ENCODE results near the gene TENM4.

Gene TENM4

DNA sequence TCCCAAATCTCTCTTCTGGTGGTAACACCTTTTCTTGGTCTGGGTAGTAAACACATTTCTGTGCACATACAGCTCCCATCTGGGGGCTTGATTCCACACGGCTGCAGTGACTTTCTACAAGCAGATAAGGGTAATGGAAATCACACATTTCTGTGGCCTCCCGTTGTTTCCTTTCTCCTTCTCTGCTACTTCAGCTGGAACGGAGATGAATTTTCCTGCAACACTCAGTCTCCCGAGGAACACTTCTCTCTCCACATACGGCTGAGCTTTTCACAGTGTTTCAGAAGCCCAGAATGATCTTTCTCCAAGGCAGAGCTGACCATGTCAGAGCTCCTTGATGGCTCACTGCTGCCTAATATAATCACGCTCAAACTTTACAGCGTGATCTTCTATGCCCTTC is 501.9 kb downstream of the TENM4 start:
- no peak for DNase-seq (ENCODE audit: low read depth in 2 of 2)

DNA sequence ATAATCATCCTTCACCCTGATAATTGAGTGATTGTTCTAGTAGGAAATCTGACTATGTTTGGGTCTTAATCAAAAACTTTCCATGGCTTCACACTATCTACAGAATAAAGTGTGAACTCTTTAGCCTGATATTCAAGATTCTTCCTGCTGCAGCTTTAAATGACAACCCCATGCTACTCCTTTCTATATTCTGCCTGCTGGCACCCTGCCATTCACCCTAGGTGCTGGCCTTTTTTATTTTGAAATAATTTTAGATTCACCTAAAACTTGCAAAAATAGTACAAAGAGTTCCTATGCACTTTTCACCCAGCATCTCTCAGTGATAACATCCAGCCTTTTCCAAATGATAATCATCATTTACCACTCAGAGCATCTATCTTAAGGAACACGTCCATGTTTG is 502.8 kb downstream of the TENM4 start:
- DNase-seq (ENCODE audit: low read depth in 2 of 2) = no peak

DNA sequence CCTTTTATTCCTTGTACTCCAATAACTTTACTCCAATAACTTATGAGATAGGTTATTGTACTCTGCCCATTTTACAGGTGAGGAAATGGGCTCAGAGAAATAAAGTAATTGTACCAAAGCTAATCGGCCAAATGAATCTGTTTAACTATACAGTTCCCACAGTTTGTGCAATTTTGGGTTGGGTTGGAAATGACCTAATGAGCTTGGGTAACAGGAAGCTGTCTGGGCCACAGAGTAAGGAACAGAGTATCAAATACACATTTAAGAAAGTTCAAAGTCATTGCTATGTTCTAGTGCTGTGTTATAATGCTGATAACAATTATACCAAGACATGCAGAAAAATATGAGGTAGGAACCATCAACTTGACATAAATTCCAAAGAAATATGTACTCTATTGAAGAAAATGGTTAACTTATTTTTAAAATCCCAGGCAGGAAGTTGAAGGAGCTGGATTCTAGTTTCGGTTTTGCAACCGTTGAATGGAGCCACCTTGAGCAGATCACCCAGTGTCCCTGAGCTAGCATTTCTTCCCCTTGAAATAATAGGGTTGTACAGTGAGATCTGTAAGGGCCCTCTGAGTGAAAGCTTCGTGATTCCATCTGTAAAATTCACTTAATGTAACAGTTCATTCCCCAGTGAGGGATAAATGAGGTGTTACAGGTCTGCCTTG is 505.3 kb downstream of the TENM4 start:
- DNase-seq (ENCODE audit: low read depth in 2 of 2) = no peak

DNA sequence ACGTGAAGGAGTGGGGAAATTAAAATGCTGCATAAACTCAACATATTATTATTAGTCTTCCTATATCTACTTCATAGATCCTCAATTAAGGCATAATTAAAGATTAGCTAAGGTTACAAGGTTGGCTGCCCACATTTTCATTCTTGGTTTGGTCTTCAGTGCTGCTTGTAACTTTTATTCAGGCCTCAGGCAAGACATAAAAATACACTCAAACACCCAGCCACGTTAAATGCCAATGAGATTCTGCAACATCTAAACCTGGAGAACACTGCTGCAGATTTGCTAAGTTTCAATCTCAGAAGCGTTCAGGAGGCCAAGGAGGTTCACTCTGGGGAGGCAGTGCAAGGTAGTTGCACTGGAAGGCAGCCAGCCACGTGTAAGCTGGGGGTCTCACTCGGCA is 507.5 kb downstream of the TENM4 start:
- no peak for DNase-seq (ENCODE audit: low read depth in 2 of 2)

DNA sequence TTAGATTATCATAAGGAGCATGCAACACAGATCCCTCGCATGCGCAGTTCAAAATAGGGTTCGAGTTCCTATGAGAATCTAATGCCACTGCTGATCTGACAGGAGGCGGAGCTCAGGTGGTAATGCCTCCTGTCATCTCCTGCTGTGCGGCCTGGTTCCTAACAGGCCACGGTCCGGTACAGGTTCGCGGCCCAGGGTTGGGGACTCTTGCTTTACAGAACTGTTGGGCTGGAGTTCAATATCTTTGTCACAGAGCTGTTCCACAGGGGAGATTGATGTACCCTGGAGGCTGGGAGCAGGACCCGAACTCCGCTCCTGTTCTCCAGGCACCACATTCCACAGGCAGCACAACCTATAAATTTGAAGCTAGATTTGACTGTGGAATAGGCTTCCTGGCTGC is 508.1 kb downstream of the TENM4 start:
- no peak for DNase-seq (ENCODE audit: low read depth in 2 of 2)

DNA sequence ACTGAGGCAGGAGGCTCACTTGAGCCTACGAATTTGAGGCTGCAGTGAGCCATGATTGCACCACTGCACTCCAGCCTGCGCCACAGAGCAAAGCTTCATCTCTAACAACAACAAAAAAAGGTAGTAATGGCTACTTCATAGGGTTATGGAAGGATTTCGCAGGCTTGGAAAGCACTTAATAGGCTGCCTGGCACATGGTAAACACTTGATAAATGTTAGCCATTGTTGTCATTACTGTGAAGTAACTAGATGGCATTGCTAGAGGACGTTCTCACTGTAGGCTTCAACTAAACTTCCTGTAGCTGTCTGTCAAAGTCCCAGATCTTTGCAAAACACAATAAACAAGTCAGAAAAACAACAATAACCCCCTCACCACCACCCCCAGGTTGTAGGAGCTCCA is 508.9 kb downstream of the TENM4 start:
- DNase-seq (ENCODE audit: low read depth in 2 of 2) = no peak

DNA sequence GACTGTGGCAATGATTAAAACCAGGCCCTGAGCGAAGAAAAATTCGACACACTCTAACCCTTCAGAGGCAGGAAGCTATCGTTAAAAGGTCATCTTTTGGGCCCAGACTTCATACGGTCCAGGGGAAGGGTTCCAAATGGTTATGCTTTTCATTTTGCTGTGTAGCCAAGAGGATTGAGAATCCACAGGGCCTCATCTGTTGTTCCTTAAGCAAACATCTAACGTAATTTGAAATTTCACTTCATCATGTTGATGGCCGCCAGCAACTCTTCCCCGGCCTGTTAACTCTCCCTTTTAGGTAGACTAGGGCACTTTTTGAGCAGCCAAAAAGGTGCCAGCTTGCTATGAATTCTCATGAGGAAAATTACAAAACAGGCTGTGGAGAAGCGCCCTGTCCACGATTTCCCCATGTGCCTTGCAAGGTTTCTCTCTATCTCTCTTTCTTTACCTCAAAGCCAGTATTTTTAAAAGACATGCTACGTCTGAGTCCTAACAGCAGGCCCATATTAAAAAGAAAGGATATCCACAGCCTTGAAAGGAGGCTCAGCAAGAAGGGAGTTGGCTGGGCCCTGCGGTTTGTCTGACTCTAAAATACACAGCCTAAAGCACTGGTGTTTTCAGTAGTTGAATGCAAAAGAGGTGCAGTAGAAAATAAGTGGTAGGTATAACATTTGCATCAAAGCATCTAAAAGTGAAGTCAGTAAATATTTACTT is 509.9 kb downstream of the TENM4 start:
- DNase-seq (ENCODE audit: low read depth in 2 of 2) = no peak

DNA sequence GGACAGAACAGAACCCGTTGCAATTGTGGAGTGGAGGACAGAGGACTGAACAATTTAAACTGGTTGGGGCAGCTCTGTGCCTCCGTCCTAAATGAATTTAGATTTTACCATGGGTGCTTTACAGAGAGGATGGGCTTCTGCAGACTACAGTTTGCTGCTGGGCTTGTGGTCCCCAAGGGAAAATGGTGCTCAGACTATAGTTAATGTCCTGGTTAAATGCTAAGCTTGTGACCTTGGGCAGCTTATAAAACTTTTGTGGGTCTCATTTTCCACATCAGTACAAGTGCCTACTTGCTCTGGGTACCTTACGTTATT is 511.0 kb downstream of the TENM4 start:
- DNase-seq (ENCODE audit: low read depth in 2 of 2) = no peak

DNA sequence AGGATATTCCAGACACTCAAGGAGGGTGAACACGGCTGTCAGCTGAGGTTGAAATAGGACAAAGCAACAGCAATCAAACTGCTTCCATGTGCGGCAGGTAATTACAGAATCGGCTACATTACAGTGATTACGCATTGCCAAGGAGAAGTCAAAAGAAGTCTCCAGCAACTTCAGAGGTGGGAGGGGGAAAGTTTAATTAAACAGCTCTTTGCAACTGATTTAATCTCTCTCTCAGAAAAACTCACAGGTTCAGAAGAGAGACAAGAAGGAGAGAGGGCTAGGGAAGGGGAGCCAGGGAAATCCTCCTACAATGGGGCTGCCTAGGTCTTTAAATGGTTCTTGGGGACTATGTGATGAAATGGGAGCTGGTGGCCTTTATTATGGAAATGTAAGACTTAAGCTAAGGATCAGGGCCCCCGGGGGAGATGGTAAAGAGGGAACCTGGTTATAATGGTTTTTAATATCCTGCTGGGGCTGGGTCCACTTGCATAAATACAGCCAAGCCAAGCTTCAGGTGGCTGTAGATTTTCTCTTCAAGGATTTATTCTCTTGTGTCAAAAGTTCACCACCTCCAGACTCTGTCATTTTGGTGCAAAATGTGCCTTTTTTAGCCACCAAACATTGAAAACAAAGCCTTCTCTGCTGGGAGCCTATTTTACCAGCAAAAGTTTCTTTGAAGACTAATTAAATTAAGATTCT is 511.5 kb downstream of the TENM4 start:
- DNase-seq (ENCODE audit: low read depth in 2 of 2) = no peak

DNA sequence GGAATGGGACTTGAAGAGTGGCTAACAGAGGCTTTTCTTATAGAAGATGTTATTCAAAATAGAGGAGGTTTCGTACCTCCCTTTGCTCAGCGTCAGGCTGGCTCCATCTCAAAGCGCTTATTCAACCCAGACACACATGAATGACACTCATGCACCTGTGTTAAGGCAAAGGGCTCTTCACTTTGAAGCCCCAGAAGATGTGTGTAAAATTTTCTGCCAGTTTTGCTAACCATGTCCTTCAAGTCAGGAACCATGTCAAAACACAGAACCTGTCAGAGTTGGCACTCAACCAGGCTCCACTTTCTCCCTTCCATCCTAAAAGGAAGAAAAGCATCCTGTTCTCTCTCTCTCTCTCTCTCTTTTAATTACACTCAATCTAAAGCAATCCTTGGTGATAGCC is 513.3 kb downstream of the TENM4 start:
- DNase-seq (ENCODE audit: low read depth in 2 of 2) = no peak

DNA sequence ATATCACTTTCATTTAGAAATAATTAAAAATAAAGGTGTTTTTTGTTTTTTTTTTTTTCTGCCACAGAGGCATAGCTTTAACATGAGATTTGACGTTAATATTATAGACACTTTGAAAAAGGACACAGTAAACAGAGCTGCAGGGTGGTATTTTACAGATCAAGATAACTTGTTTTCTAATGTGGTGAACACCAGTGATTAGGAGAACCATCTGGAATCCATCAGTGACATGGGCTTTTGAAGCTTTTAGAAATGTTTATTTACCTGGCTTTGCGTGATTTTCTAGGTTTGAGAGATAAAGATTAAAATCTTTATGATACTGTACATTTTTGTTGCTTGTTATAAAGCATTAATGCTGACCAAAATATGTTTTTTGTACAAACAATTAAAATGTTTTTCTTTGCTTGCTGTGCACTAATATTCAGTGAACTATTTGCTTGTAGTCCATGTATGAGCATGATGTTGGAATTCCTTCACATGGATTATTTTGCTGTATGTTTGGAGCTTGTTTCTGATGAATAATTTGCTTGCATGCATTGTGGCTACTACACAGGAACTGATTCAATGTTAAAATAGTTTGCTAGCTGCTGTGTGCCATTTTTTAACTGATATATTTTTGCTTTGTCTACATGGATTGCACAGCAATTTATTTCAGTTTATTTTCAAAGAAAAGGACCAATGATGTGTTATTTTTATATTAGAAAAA is 514.0 kb downstream of the TENM4 start:
- no peak for DNase-seq (ENCODE audit: low read depth in 2 of 2)

DNA sequence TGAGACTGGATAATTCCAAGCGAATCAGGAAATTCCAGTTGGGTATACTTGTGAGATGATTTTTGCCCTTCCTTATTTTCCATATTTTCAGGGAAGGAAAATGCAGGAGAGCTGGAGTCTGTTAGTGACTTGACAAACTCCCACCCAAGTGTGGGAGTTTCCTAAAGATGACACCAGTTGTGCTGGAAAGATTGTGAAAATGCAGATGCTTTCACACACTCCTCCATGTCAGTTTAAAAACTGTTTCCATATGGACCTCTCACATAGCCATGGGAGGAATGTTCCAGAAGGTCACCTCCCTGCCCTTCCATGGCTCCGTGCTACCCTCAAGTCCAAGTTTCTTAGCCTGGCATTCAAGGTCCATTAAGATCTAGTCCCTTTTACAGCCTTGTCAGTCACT is 515.4 kb downstream of the TENM4 start:
- DNase-seq (ENCODE audit: low read depth in 2 of 2) = no peak

DNA sequence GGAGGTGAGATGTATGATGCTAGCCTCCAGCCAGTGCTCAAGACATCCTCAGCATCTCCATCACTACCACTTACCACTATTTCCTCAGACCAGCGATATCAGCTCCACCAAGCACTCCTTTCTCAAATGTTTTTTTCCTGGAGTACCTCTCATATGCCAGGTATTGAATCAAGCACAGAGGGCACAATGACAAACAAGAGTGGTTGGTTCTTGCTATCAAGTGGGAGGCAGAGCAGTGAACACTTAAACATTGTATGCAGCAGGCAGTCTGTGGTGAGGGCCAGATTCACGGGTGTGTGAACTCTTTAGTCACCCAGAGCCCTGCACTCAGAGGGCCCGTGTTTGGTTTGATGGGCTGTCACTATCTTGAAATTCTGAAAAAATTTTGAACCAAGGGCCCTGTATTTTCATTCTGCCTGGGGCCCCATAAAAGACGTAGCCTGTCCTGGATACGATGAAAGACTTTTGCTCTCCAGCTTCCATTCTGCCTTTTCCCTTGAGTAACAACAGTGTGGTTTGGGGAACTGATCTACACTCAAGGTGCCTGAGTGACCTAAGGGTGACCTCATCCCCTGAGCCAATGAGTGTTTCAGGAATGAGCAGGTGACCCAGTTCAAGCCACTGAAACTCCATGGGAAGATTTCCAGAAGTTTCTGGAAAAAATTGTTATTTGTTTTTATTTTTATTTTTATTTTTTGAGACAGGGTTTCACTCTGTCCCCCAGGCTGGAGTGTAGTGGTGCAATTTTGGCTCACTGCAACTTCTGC is 517.8 kb downstream of the TENM4 start:
- DNase-seq (ENCODE audit: low read depth in 2 of 2) = no peak

DNA sequence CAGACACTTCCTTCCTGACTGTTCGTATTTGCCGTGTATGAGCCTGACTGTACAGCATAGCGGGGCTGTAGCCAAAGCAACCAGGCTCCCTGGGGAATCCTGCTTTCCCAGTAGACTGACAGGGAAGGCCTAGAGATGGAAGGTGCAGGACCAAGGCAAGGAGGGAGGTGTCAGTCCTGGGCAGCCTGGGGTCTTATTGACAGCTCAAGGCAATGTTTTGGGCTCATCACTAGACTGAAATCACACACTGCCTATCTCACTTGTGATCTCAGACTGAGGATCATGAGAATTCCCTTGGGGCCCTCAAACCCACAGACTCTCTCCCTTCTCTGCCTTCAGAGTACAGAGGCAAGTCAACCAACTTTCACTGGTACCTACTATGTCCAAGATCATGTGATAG is 519.3 kb downstream of the TENM4 start:
- no peak for DNase-seq (ENCODE audit: low read depth in 2 of 2)

DNA sequence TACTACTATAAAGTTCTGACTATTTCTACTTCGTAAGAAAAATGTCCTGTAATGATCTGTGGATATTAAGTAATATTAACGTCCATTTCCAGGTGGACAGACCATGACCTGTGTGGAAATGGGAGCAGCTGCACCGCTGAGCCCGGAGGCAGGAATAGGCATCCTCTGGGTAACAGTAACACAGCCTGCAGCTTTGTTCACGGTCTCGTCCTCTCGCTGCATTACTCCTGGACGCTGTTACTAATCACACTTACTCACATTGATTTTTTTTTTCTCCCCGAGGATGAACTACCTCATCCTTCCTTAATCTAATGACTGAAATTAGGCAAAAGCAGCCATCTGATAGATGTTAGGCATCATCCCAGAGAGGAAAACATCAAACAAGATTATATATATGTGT is 520.5 kb downstream of the TENM4 start:
- no peak for DNase-seq (ENCODE audit: low read depth in 2 of 2)

DNA sequence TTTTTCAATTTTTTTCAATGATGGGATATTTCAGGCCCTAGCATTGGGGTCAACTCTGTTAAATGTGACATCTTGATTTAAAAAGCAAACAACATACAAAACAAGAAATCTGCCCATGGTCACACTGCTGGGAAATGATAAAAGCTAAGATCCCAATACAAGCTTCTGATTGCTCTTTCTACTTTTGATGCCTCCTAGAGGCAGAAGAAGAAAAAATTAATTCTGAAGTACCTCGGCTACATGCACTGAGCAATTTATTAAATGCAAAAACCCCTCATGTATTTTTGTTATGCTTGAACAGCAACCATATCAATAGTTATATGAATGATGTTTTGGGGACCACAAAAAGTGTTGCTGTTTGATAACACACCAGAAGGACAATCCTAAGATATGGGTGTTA is 524.1 kb downstream of the TENM4 start:
- no peak for DNase-seq (ENCODE audit: low read depth in 2 of 2)

DNA sequence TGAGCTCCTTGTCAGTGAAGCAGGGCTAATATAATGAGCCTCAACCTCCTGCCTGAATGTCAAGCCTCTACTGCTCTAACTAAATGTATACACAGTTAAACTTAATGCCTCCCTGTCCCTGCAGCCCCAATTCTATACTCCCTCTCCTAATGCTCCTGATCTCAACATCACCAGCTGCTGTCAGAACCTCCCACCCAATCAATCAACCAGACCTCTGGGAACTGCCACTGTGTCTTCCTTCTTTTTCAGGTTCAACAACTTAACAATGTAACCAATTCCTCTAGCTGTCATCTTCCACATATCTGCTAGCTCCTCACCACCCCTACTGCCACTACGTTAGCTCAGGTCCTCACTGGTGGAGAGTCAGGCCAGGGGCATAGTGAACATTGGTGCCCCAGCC is 526.3 kb downstream of the TENM4 start:
- DNase-seq (ENCODE audit: low read depth in 2 of 2) = no peak

DNA sequence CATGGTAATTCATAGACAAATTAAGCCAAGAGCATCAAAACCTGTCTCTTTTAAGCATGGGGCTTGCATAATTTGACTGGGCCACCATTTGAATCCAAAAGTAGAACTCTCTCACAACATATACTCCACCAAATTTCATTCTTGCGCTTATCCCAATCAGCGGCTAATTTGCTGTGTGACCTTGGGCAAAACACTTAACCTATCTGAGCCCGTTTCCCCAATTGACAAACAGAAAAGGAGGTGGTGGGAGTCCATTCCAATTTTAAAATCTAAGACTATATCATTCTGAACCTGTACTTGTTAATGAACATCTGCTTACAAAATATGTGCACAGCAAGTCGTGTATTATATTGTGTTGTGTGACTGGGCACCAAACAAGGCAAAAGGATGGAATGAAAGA is 528.1 kb downstream of the TENM4 start:
- no peak for DNase-seq (ENCODE audit: low read depth in 2 of 2)

DNA sequence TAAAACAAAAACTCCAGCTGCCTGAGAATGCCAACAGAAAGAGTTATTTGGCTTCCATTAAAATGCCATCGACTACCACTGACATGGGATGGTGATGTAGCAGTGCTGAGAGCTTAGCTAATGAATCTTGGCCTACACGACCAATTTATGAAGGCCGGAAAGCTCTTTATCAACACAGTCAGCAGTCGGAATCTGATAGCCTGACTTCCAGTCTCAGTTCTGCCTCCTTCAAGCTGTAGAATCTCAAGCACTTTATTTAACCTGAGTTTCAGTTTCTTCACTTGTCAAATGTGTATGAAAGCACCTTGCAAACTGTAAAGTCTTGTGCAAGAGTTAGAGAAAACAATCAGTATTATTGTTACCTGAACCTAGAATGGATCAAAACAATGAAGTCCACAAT is 530.5 kb downstream of the TENM4 start:
- no peak for DNase-seq (ENCODE audit: low read depth in 2 of 2)

DNA sequence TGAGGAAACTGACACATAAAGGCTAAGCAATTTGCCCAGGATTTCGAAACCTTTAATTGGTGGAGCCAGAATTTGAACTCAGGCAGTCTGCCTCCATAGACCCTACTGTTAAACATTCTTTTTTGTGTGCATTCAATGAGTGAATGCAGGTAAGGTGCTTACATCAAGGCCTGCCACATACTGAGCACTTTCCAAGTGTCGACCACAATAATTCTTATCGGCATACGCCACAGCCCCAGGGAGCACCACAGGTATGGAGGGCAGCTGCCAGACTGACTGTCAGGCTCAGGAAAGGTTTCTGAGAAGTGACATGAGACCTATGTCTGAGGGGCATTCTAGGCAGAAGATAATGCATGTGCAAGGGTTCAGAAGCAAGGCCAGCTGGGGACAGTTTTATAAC is 531.4 kb downstream of the TENM4 start:
- no peak for DNase-seq (ENCODE audit: low read depth in 2 of 2)

DNA sequence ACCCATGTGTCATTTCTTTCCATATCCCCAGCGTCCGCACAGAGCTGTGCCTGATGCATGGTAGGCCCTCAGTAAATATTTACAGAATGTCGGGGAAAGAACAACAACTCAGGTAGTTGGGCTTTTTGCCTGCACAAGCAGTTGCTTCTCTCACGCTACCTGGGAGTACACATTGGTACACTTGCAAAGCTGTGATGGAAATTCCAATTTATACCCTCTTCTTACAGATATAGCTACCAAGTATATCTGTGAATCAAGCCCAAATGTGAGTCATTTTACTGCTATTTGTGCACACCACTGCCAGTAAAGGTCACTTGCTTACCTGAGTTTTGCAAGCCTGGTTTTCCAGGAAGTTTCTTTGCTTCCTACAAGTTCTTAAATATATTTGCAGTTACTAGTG is 533.2 kb downstream of the TENM4 start:
- no peak for DNase-seq (ENCODE audit: low read depth in 2 of 2)

DNA sequence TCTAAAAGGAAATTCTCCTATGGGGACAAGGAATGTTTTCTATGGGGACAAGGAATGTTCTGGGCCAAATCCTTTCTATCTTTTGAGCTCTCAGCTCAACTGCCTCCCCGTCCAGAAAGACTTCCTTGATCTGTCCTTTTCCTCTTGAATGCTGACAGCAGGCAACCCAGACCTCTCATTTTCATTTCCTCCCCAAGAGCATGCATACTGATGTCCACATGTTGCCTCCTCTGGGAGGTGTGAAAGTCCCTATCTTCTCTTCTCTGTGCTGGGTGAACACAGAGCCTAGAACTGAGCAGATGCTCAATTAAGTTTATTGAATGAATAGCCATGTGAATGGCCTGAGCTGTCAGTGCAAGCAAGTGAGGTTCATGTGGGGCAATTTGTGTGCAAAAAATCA is 534.3 kb downstream of the TENM4 start:
- no peak for DNase-seq (ENCODE audit: low read depth in 2 of 2)

Data from stimulated activated CD8-positive, alpha-beta memory T cell treated with anti-CD3 and anti-CD28 coated beads, Interleukin-7, amount 100 ng/mL, for 4 hours (primary cell).